ENCODE results near the gene SMARCD1. TPM values are rescaled to one million over a fixed set of nuclear protein-coding genes. Genes with fewer than 3 reads are reported as not detected.

The SMARCD1 gene
- total RNA-seq, 4 donors from 2014 or later, result 4.1 to 54.6 (median 39.6) TPM

DNA sequence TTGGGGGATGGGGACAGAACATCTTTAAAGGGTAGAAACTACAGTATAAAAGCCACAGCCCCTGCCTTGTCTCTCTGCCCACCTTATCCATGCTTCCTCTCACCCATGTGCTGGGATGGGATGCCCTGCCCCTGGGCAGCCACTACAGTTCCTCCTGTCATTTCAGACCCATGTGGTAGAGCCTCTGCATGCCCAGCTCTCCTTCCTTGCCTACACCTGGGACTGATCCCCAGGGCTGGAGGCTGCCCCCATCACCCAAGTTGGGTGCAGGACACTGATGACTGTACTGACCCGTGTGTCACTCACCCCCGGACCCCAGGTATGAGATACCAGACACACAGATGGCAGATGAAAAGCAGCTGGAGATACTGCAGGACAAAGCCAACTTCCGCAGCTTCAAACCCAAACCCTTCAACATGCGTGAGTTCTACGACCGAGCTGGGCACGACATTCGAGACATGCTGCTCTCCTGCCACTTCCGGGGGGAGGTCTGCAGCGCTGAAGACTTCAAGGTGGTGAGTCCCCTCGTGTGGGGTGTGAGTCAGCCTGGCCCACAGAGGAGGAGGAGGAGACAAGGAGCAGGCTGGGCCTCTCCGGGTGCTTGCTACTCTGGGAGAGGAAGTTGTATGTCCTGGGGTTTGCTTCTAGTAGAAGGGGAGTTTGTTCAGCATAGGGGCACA lies 25.6 kb upstream of the SMARCD1 start:
- TF ChIP-seq POLR2A (IDR thresholded peaks at IDR 0.05), result no peak
- TF ChIP-seq, protein P1, sequence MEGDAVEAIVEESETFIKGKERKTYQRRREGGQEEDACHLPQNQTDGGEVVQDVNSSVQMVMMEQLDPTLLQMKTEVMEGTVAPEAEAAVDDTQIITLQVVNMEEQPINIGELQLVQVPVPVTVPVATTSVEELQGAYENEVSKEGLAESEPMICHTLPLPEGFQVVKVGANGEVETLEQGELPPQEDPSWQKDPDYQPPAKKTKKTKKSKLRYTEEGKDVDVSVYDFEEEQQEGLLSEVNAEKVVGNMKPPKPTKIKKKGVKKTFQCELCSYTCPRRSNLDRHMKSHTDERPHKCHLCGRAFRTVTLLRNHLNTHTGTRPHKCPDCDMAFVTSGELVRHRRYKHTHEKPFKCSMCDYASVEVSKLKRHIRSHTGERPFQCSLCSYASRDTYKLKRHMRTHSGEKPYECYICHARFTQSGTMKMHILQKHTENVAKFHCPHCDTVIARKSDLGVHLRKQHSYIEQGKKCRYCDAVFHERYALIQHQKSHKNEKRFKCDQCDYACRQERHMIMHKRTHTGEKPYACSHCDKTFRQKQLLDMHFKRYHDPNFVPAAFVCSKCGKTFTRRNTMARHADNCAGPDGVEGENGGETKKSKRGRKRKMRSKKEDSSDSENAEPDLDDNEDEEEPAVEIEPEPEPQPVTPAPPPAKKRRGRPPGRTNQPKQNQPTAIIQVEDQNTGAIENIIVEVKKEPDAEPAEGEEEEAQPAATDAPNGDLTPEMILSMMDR (IDR thresholded peaks at IDR 0.05), result no peak
- H3K27me3 ChIP-seq, result no peaks in the 10 kb centered on the region
- intact Hi-C loops (cut with DNase I; ENCODE audit: low total_unique reads), result no loop called here

GRCh38 chr12:50060120-50060468 lies 25.0 kb upstream of the SMARCD1 start:
- no peaks in the 10 kb centered on the region for H3K36me3 ChIP-seq
- intact Hi-C loops (cut with DNase I; ENCODE audit: low total_unique reads), result no loop called here
- TF ChIP-seq POLR2A (IDR thresholded peaks at IDR 0.05), result no peak
- TF ChIP-seq, protein P1 (IDR thresholded peaks at IDR 0.05), result no peak
- H3K27me3 ChIP-seq, result no peaks in the 10 kb centered on the region
- no peaks in the 10 kb centered on the region for H3K9me3 ChIP-seq
- no peak overlapping the region for H3K27ac ChIP-seq
- peaks cover 0 to 6% of the 10 kb centered on the region in 2 donors for H3K4me1 ChIP-seq
- no peak for DNase-seq
- H3K4me3 ChIP-seq, result no peak overlapping the region

More for the DNA sequence above, 25.6 kb upstream of the SMARCD1 start:
- Histone ChIP-seq H3K4me1 (peaks cover 0 to 6% of the 10 kb centered on the region in 2 donors), H3K9me3 (no peaks in the 10 kb centered on the region), H3K36me3 (no peaks in the 10 kb centered on the region), H3K27ac (no peak overlapping the region), H3K4me3 (no peak overlapping the region)
- no peak for DNase-seq

DNA sequence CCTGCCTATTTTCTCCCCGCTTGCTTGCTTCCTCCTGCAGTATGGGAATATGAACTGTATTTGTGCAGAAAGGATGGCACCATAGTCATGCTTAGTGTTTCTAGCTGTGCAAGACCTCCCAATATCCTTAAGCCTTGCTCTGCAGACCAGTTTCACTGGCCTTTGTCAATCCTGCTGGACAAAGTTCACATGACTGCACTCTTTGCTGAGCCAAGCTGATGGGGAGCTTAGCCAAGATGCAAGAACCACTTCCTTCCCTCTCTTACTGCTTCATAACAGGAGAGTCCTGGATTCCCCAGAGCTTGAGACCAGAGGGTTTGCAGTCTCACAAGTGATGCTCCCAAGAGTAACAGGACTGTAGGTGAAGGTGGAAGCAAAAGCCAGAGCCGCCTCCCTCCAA lies 24.0 kb upstream of the SMARCD1 start:
- no peak for DNase-seq
- H3K27me3 ChIP-seq, result no peaks in the 10 kb centered on the region
- TF ChIP-seq POLR2A (IDR thresholded peaks at IDR 0.05), result no peak
- TF ChIP-seq, protein P1 (IDR thresholded peaks at IDR 0.05), result no peak
- H3K9me3 ChIP-seq, result no peaks in the 10 kb centered on the region
- H3K36me3 ChIP-seq, result no peaks in the 10 kb centered on the region
- peaks cover 0 to 6% of the 10 kb centered on the region in 2 donors for H3K4me1 ChIP-seq
- intact Hi-C loops (cut with DNase I; ENCODE audit: low total_unique reads), result no loop called here
- no peak overlapping the region for H3K27ac ChIP-seq
- no peak overlapping the region for H3K4me3 ChIP-seq

DNA sequence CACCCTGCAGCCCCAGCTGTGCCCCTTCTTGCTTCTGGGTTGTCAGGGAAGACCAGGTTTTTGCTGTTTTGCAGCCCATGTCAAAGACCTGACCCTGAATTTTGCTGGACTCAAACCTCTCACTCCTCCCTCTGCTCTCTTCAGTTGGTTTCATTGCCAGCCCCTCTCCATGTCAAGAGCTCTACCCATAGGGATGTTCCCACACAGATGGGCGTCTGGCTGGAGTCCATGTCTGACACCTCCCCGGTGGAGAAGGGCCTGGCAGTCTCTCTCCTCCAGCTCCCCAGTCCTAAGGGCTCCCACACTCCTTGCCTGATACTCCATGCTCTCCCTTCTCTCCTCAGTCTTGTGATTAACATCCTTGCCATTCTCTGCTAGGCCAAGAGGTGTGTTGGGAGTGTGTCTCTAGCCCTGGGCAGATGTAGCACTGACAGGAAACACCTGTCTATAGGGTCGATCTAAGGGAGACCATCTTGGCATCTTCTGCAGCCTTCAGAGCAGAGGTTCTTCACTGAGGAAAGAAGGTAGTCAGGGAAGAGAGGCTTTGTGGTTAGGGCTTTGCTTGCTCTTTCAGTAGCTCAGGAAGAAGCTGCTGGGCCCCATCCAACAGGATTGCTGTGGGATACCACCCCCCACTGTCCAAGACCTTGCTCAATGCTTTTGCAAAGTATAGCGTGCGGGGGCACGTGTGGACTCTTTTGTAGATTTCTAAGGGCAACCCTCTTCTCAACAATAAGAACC lies 23.0 kb upstream of the SMARCD1 start:
- H3K27ac ChIP-seq, result no peak overlapping the region
- no peak for TF ChIP-seq POLR2A (IDR thresholded peaks at IDR 0.05)
- TF ChIP-seq, protein P1 (IDR thresholded peaks at IDR 0.05), result no peak
- intact Hi-C loops (cut with DNase I; ENCODE audit: low total_unique reads), result no loop called here
- no peaks in the 10 kb centered on the region for H3K27me3 ChIP-seq
- no peaks in the 10 kb centered on the region for H3K9me3 ChIP-seq
- H3K4me3 ChIP-seq, result no peak overlapping the region
- no peaks in the 10 kb centered on the region for H3K4me1 ChIP-seq
- H3K36me3 ChIP-seq, result no peaks in the 10 kb centered on the region
- no peak for DNase-seq

DNA sequence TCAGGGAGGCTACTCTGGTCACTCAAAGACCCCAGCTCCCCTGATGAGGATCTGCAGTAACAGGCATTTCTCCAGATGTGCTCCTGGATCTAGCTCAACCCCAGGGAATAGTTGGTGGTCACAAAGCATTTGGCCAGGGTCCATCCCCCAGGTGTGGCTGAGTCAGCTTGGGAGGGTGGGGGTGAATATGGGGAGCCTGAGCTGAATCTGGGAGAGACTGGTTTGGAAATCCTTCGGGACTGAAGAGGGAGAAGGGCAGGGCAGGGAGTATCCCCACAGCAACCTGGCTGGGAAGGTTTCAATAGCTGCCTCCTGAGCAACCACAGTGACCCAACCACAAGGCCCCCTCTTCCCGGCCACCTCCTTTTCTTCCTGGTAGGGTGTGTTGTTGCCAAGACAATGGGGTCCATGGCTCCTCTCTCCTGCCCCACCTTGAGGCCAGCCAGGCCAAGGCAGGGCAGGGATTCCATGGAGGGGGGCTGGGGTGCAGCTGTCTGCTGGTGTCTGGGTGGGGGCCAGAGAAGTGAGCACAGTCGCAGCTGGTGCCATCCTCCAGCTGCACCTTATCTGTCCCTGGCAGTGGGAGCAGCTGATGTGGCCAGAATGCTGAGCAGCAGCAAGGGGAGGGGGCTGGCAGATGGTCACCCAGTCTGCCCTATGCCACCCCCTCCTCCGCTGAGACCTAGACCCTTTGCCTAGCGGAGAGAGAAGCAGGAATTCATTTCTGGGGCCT lies 22.2 kb upstream of the SMARCD1 start:
- no peak overlapping the region for H3K27ac ChIP-seq
- intact Hi-C loops (cut with DNase I; ENCODE audit: low total_unique reads), result no loop called here
- no peak for DNase-seq
- no peak overlapping the region for H3K4me3 ChIP-seq
- H3K9me3 ChIP-seq, result no peaks in the 10 kb centered on the region
- H3K27me3 ChIP-seq, result no peaks in the 10 kb centered on the region
- no peaks in the 10 kb centered on the region for H3K36me3 ChIP-seq
- H3K4me1 ChIP-seq, result no peaks in the 10 kb centered on the region
- TF ChIP-seq, protein P1 (IDR thresholded peaks at IDR 0.05), result no peak
- TF ChIP-seq POLR2A (IDR thresholded peaks at IDR 0.05), result no peak
